Stimulated activated CD4-positive, alpha-beta T cell treated with anti-CD3 and anti-CD28 coated beads, Interleukin-15, amount 100 ng/mL, for 1 hour (primary cell): ENCODE measurements around the gene ABCC8.
"Not testable (repeated sequence)": the region's sequence is repeated elsewhere in the genome, so short reads cannot be mapped to it uniquely, and the experiment has no call there.

ENCODE experiments used
- DNase-seq, 2 donors: peaks; one replicate each; pipeline ENCODE4 v3.0.0-alpha.2; 2020; ENCODE audit warnings: low read depth in 1 of 2, low spot score in 1 of 2

ABCC8 gene

GRCh38 chr11:17431139-17431538 is 45.5 kb downstream of the ABCC8 start:
- no peak for DNase-seq

DNA sequence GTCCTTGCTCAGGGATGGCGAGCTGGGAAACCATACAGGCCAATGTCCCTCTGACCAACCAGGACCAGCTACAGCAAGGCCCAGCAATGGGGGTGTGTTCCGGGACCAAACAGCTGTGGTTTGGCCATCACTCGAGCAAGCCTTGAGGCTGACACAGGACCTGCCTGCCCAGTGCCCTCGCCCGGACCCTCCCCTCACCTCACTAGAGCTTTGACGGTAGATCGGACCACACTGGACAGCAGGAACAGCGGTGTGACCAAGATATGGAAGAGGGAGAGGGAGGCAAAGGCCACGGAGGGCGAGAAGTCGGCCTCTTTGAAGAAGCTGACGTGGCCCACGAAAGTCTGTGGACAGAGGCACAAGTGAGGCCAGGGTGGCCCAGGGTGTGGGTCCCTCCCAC is 46.0 kb downstream of the ABCC8 start:
- no peak for DNase-seq

GRCh38 chr11:17428925-17429324 is 47.7 kb downstream of the ABCC8 start:
- DNase-seq, result no peak

DNA sequence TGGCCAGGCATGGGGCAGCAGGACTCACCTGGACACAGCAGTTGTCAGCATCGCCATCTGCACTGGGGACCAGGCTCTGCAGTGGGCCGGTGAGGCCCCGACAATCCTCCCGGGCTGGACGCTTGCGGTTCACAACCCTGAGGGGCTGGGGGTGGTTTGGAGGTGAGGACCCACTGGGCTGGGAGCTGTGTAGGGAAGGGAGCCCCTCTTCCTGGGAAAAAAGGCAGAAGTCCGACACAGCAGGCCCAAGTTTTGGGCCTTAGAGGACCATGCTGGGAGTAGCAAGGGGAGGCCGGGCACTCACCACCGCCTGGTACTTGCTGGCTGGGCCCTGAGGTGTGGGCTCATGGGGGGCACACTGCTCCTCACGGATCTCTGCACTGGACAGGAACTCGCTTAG is 48.4 kb downstream of the ABCC8 start:
- DNase-seq, result no peak

- DNase-seq, result not testable (repeated sequence)
These were observed 50.4 kb downstream of the ABCC8 start for GRCh38 chr11:17426233-17426632.

DNA sequence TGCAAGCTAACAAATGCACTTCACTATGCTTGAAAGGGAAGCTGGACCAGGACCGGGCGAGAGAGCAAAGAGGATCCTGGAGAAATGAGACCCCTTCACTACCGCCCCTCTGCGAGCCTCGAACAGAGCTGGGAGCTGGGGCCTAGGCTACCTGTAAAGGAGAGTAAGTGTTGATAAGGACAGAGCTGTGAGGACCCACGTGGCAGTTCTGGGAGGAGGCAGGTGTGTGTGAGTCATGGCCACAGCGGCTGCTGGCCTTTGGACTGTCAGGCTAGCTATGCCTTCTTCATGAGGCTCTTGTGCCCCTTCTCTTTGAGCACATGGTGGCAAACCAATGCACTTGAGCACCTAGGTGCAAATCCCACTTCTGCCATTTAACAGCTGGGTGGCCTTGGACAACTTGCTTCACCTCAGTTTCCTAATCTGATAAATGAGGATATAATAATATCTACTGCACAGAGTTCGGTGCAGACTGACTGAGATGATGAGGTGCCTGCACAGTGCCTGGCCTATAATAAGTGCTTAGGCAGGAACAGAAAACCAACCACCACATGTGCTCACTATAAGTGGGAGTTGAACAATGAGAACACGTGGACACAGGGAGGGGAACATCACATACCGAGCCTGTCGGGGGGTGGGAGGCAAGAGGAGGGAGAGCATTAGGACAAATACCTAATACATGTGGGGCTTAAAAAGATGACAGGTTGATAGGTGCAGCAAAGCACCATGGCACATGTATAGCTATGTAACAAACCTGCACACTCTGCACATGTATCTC is 52.9 kb downstream of the ABCC8 start:
- no peak for DNase-seq

DNA sequence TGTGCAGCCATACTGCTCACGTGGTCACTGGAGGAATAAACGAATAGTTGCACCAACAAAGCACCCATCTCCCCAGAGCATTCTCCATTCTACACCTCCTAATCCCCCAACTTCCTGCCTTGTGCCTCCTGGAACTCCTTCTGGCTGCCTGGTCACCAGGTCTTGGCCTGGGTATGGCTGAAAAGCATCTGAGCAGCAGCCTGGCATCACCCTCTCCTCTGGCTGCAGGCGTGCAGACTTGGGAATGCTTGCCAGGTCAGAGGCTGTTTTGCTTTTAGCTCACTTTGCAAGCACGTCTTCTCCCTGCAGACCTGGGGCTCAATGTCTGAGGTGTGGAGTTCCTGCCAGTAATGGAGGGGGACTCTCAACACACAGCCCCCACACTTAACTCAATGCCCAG is 54.9 kb downstream of the ABCC8 start:
- DNase-seq, result no peak

GRCh38 chr11:17418444-17419081 is 58.1 kb downstream of the ABCC8 start:
- no peak for DNase-seq

DNA sequence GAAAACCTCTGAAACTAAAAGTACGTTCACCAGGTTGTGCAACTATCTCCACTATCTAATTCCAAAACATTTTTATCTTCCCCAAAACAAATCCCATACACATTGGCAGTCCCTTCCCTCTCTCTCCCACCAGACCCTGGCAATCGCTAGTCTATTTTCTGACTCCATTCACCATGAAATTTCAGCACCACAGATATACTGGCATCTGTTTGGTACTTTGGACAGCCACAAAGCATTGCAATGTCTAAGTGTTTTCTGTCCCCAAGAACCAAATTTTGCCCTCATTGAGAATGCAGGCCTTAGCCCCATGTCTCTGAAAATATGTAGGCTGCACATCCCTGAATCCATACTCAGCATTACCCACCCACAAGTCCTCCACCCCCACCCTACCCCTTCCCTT is 60.2 kb downstream of the ABCC8 start:
- DNase-seq, result no peak

- no peak for DNase-seq
These were observed 61.0 kb downstream of the ABCC8 start for GRCh38 chr11:17415523-17416104.

- DNase-seq, result no peak
These were observed 61.7 kb downstream of the ABCC8 start for GRCh38 chr11:17414992-17415391.

GRCh38 chr11:17414317-17414737 is 62.3 kb downstream of the ABCC8 start:
- DNase-seq, result no peak

DNA sequence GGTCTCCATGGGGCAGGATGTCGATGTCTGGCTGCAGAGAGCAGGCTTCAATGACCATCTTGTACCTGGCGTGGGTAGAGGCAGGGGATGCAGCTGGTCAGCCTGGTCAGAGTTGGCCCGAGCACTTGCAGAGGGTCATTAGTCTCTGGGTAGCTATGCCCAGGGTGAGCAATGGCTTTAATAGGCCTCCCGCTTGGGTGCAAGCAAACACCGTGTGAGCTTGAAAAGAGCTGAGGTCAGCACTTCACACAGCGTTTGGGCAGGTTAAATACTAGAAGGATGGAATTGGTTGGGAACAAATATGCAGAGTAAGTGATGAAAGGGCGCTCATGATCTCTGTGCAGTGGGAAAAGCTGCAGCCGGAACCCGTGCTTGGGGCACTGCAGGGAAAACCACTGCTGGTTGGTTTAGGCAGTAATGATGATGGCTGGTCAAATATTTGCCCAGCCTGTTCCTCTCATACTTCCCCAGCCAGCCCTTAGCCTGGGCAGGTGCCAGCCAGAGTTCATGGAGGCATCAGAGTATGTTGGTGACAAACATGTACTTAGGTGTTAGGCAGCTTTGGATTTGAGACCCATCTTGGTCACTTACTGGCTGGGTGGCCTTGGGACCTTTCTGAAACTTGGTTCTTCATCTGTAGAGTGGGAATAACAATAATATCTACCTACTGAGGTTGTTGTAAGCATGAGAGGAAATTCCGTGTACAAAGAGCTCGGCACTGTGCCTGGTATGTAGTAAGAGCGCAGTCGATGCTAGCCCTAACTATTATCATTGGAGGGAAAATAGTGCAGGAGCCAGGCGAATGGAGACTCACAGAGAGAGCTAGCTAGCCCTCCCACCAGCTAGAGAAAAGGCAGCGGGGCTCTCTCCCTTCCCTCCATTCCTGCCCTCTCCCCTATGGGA is 63.0 kb downstream of the ABCC8 start:
- DNase-seq, result no peak

GRCh38 chr11:17412488-17413180 is 64.0 kb downstream of the ABCC8 start:
- no peak for DNase-seq

DNA sequence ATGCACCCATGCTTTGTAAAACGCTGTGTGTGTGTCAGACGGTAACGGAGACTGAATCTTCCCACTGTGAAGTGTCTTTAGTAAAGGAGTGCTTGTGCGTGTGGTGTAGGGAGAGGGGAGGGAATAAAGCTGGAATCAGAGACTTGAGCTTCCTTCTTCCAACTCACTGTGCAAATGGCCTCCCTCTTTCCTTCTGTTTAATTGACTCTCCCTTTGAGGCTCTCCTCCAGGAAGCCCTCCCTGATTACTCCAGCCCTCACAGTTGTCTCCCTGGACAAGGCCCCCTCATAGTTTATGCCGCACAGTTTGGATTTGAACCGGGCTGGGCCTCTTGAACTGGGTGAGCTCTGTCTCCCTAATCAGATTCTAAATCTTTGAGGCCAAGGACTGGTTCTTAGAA is 65.2 kb downstream of the ABCC8 start:
- no peak for DNase-seq

GRCh38 chr11:17410606-17411379 is 65.9 kb downstream of the ABCC8 start:
- DNase-seq, result no peak

- no peak for DNase-seq
These were observed 68.0 kb downstream of the ABCC8 start for GRCh38 chr11:17408641-17409040.

GRCh38 chr11:17408026-17408425 is 68.6 kb downstream of the ABCC8 start:
- no peak for DNase-seq

DNA sequence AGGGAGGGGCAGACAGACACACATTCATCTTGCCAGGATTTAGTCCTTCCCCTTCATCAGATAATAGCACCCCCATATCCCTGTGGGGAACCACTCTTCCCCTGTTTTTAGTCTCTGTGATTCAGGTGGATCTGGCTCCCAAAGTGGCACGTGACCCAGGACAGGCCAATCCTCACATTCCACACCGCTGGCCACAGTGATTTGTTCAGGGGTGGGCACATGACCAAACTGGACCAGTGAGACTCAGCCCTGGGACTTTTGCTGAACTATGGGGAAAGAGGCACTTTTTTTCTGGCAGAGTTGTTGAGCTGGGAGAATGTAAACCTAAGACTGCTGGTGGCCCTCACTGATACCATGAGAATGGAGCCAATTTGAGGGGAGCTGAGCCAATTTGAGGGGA is 69.1 kb downstream of the ABCC8 start:
- DNase-seq, result no peak

DNA sequence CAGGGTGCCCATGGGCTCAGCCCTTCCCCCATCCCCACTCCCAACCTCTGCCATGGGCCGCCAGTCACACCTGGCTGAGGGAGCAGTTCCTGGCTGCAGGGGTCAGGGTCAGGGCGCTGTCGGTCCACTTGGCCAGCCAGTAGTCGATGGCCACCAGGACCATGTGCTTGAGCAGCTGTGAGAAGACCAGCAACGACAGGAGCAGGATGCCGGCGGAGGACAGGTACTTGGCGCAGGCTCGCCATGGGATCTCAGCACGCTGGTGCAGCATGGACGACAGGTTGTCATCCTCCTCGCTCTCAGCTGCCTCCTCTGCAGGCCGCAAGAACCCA is 69.9 kb downstream of the ABCC8 start:
- DNase-seq, result no peak
